ENCODE measurements around the gene RBM38. TPM values are rescaled to one million over a fixed set of nuclear protein-coding genes. Genes with fewer than 3 reads are reported as not detected.

The RBM38 gene
- total and polyA plus RNA-seq, 3 donors from 2014 or later = 69.6 to 114 (median 108) TPM

DNA sequence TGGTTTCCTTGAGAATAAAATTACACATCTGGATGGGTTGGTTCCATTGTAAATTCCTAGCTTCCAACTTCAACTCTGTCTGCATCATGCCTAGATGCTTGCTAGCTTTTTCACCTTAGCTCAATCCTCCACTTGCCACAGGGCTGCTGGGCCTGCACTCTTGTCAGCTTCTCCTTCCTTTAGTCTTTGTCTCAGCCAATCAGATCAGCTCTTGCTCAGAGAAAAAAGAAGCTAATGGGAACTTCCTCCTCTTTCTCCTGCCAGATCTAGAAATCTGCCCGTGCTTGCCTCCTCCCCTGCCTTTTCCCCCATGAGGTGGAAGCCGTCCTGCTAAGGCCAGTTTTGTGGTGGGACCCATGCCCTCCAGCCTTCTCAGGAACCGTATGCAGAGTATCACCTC is 21.6 kb upstream of the RBM38 start:
- Histone ChIP-seq H3K4me3 (no peak overlapping the region), H3K4me1 (no peaks in the 10 kb centered on the region), H3K27ac (no peak overlapping the region), H3K27me3 (no peaks in the 10 kb centered on the region), H3K36me3 (ENCODE audit: low read depth, missing control alignments) (no peaks in the 10 kb centered on the region), H3K9me3 (no peaks in the 10 kb centered on the region)
- no peak for DNase-seq
- TF ChIP-seq POLR2A (IDR thresholded peaks at IDR 0.05) = no peak
- TF ChIP-seq, protein P1, sequence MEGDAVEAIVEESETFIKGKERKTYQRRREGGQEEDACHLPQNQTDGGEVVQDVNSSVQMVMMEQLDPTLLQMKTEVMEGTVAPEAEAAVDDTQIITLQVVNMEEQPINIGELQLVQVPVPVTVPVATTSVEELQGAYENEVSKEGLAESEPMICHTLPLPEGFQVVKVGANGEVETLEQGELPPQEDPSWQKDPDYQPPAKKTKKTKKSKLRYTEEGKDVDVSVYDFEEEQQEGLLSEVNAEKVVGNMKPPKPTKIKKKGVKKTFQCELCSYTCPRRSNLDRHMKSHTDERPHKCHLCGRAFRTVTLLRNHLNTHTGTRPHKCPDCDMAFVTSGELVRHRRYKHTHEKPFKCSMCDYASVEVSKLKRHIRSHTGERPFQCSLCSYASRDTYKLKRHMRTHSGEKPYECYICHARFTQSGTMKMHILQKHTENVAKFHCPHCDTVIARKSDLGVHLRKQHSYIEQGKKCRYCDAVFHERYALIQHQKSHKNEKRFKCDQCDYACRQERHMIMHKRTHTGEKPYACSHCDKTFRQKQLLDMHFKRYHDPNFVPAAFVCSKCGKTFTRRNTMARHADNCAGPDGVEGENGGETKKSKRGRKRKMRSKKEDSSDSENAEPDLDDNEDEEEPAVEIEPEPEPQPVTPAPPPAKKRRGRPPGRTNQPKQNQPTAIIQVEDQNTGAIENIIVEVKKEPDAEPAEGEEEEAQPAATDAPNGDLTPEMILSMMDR (IDR thresholded peaks at IDR 0.05) = no peak
- intact Hi-C loops (cut with DNase I; ENCODE audit: low total_unique reads) = no loop called here
- 75 to 86% methylated on average over 3 of the region's 3 CpGs for WGBS, 2 donors

DNA sequence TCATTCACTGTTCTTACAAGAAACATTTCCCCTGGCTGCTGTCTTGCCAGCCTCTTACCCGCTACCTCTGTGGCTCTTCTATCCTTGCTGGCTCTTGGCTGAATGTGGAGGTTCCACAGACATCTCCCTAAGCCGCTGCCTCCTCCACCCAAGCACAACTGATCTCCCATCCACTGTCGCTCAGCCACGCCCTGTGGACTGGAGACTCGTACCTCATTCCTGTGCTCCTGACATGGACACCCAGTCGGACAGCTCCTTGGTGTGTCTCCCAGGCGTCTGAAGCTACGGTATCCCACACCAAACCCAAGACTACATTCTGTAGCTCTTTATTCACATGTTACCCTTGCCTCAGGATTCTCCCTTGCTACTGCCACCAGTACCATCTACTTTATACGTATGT is 20.9 kb upstream of the RBM38 start:
- WGBS, 2 donors = 94 to 95% methylated on average over 9 of the region's 9 CpGs
- intact Hi-C loops (cut with DNase I; ENCODE audit: low total_unique reads) = no loop called here
- H3K4me1 ChIP-seq = no peaks in the 10 kb centered on the region
- TF ChIP-seq POLR2A (IDR thresholded peaks at IDR 0.05) = no peak
- TF ChIP-seq, protein P1 (IDR thresholded peaks at IDR 0.05) = no peak
- H3K4me3 ChIP-seq = no peak overlapping the region
- no peaks in the 10 kb centered on the region for H3K27me3 ChIP-seq
- no peaks in the 10 kb centered on the region for H3K36me3 ChIP-seq (ENCODE audit: low read depth, missing control alignments)
- H3K9me3 ChIP-seq = no peaks in the 10 kb centered on the region
- DNase-seq = no peak
- H3K27ac ChIP-seq = no peak overlapping the region

DNA sequence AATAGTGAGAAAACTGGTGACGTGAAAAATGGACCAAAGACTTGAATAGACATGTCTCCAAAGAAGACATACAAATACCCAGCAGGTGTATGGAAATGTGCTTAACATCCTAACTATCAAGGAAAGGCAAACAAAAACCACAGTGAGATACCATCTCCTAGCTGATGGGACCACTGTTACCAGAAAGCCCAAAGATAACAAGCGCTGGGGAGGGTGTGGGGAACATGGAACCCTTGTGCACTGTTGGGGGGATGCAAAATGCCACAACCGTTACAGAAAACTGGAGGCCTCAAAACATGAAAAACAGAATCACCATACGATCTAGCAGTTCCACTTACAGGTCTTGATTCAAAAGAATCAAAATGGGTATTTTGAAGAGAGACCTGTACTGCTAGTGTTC is 19.8 kb upstream of the RBM38 start:
- Histone ChIP-seq H3K9me3 (no peaks in the 10 kb centered on the region), H3K36me3 (ENCODE audit: low read depth, missing control alignments) (no peaks in the 10 kb centered on the region), H3K27ac (no peak overlapping the region), H3K27me3 (no peaks in the 10 kb centered on the region), H3K4me3 (no peak overlapping the region), H3K4me1 (no peaks in the 10 kb centered on the region)
- no peak for TF ChIP-seq POLR2A (IDR thresholded peaks at IDR 0.05)
- TF ChIP-seq, protein P1 (IDR thresholded peaks at IDR 0.05) = no peak
- 88 to 93% methylated on average over 4 of the region's 4 CpGs for WGBS, 2 donors
- no peak for DNase-seq
- intact Hi-C loops (cut with DNase I; ENCODE audit: low total_unique reads) = no loop called here

DNA sequence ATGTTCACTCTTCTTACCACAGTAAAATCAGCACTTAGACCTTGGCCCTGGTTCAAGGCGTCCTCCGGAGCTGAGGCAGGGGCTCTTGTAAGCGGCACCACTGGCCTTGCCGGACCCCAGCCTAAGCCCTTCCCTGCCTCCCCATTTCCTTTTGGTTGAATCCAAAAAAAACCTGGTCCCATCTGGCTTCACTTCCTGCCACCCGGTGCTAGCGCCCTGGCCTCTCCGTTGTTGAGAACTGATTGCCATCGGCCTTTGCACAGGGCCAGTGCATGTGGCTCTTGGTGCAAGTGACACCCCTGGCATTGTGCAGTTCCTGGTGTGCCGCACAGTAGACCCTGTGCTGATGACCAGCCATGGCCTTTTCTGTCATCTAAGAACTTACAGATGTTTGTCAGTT is 19.0 kb upstream of the RBM38 start:
- no peak for DNase-seq
- intact Hi-C loops (cut with DNase I; ENCODE audit: low total_unique reads) = no loop called here
- Histone ChIP-seq H3K27ac (no peak overlapping the region), H3K27me3 (no peaks in the 10 kb centered on the region), H3K4me3 (no peak overlapping the region), H3K4me1 (no peaks in the 10 kb centered on the region), H3K9me3 (no peaks in the 10 kb centered on the region), H3K36me3 (ENCODE audit: low read depth, missing control alignments) (no peaks in the 10 kb centered on the region)
- TF ChIP-seq, protein P1 (IDR thresholded peaks at IDR 0.05) = no peak
- no peak for TF ChIP-seq POLR2A (IDR thresholded peaks at IDR 0.05)
- 73 to 81% methylated on average over 9 of the region's 9 CpGs for WGBS, 2 donors

DNA sequence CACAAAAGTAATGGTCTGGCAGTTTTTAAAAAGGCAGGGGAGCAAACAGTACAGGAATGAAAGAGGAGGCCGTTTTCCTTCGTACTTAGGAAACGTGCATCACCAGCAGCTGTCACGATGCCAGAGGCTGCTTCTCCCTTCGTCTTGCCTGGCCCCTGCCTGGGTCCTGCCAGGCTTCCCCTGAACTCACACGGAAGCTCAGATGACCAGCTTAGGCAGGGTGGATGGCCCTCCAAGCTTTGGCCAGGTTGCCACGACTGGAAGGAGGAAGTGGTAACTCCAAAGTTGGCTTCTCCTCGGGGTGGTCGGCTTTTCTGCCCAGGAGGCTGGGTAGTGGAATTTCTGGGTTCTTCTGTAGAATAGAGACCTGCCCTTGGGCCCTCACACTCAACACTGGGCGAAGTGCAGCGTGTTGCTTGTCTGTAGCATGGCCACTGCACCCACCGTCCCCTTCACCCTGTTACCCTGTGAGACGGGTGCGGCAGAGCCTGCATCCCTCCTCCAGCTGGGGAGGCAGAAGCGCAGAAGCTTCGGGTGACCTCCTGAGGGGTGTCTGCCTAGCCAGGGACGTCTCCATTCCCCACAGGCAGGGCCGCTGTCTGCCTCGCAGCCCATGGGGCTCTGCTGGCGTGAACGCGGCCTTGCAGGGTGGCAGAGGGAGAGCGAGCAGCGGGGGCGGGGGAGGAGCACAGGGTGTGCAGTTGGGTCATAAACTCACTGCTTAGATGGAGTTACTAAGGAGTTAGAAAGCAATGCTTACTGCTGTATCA is 18.4 kb upstream of the RBM38 start:
- no peak overlapping the region for H3K27ac ChIP-seq
- no peak overlapping the region for H3K4me3 ChIP-seq
- intact Hi-C loops (cut with DNase I; ENCODE audit: low total_unique reads) = no loop called here
- no peaks in the 10 kb centered on the region for H3K9me3 ChIP-seq
- H3K36me3 ChIP-seq (ENCODE audit: low read depth, missing control alignments) = no peaks in the 10 kb centered on the region
- DNase-seq = no peak
- H3K4me1 ChIP-seq = no peaks in the 10 kb centered on the region
- TF ChIP-seq POLR2A (IDR thresholded peaks at IDR 0.05) = no peak
- TF ChIP-seq, protein P1 (IDR thresholded peaks at IDR 0.05) = no peak
- H3K27me3 ChIP-seq = no peaks in the 10 kb centered on the region
- WGBS, 2 donors = 83 to 84% methylated on average over 11 to 25 of the region's 25 CpGs

All from testis (tissue), 3 donors.